Activated CD8-positive, alpha-beta T cell treated with anti-CD3 and anti-CD28 coated beads, Interleukin-2, amount 10 ng/mL, durations not matched to agents 7 days and 5 days (primary cell): ENCODE data around the gene GADD45G. TPM values are rescaled to one million over a fixed set of nuclear protein-coding genes. Genes with fewer than 3 reads are reported as not detected.

Experiments
- ATAC-seq: fragments of 150-1000 bp; cut with Tn5 transposase; one replicate; pipeline ENCODE4 v1.10.0; 2021; ENCODE audit warnings: moderate library complexity
- CTCF ChIA-PET: fragments of 350-600 bp; sonication (Branson Sonifier 250); formaldehyde crosslinking; loops from one replicate; lab custom pipeline; 2021; ENCODE audit warnings: antibody characterized with exemption; lab: Charles Lee
- POLR2A ChIA-PET: fragments of 350-600 bp; sonication (Branson Sonifier 250); formaldehyde crosslinking; loops from one replicate; lab custom pipeline; 2021; ENCODE audit warnings: antibody characterized with exemption; lab: Charles Lee
- DNase-seq: peaks from one replicate; pipeline ENCODE4 v3.0.0-alpha.2; 2020
- H3K27ac Mint-ChIP-seq: one replicate; pipeline ENCODE4 v1.8.0; 2021; ENCODE audit warnings: mild to moderate bottlenecking, mixed read lengths
- H3K27me3 Mint-ChIP-seq: one replicate; pipeline ENCODE4 v1.8.0; 2021; ENCODE audit warnings: low read depth, mixed read lengths
- H3K36me3 Mint-ChIP-seq: one replicate; pipeline ENCODE4 v1.8.0; 2021; ENCODE audit warnings: low read depth, mixed read lengths
- H3K4me1 Mint-ChIP-seq: one replicate; pipeline ENCODE4 v1.8.0; 2021; ENCODE audit warnings: low read depth, mixed read lengths
- H3K4me3 Mint-ChIP-seq: one replicate; pipeline ENCODE4 v1.8.0; 2021; ENCODE audit warnings: mild to moderate bottlenecking, mixed read lengths
- H3K9me3 Mint-ChIP-seq: one replicate; pipeline ENCODE4 v1.8.0; 2022; ENCODE audit warnings: mixed read lengths; ENCODE audit not compliant: insufficient read depth
- total RNA-seq, 2 experiments: library from RNA; stranded (reverse); gene quantifications; one replicate each; pipeline ENCODE4 v1.2.3, GENCODE V29; 2021

Gene GADD45G
- total RNA-seq, 2 experiments from 2014 or later = 7.4 to 7.7 TPM

DNA sequence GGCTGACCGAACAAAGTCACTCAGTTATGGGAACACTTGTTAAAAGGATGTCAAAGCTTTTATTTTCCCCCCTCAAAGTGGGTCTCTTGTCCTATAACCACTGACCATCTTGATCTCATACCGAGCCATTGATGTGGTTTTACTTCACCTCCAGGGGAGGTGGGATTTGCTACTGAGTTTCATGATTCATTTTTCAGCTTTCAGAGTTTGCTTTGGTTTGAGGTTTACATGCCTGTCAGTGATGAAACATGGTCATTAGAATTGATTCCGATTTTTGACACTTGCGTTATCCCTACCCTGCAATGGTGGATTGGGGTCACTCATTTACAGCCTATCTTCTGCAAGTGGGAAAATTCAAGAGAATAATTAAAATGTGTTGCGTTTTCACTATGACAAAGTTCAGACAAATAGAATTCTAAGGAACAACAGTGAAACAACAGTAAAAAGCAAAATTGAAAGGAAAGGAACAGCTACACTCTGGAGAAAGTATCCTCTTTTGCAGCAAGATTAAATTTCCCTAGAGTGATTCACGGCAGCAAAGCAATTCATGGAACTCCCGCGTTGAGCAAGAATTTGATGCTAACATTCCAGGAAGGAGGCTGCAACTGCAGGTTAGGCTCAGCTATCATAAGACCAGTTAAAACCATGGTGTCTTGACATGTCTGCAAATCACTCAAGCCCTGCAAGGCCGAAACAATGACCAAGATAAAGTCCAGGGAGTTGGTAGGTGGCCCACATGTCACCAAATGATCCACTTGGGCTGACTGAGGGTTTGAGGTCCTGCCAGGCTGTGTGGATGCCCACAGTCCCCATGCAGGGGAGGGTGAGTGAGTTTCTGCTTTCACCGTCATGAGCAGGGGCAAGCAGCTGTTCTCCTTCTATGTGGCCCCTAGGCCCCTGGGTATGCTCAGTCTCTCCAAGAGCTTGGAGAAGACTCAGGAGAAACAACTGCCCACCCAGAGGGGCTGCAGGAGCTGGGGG is 9.4 kb downstream of the GADD45G start:
- Mint-ChIP-seq H3K27me3 (peaks cover 19% of the 10 kb centered on the region), H3K4me1 (peaks cover 20% of the 10 kb centered on the region), H3K27ac (no peak overlapping the region), H3K36me3 (no peaks in the 10 kb centered on the region), H3K4me3 (no peak overlapping the region), H3K9me3 (no peaks in the 10 kb centered on the region)
- ChIA-PET CTCF (interaction anchor here (1.1 to 2.6 kb wide), 4 partner anchors 11 to 488 kb away, joined by 3 to 11 read pairs (median 6); no protein-coding TSS in a partner anchor), POLR2A (no interaction called here)
- ATAC-seq = no peak
- no peak for DNase-seq

DNA sequence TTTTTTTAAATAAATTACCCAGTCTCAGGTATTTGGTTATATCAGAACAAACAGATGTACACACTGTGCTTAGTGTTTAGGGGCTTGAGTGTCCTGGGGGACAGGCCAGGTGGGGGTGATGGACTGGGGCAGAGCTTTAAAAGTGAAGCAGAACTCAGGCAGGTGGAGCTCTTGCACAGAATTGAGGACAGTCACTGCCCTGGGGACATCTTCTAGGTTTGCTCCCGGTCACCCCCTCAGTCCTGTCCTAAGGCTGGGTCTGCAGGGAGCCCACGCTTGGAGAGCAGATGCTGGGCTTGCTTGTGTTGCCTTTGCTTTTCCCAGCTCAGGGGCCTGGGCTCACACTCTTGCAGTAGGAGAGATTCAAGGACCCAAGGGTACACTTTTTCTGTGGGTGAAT is 10.8 kb downstream of the GADD45G start:
- Mint-ChIP-seq H3K4me1 (peaks cover 20% of the 10 kb centered on the region), H3K4me3 (no peak overlapping the region), H3K27ac (no peak overlapping the region), H3K9me3 (no peaks in the 10 kb centered on the region), H3K27me3 (peaks cover 12% of the 10 kb centered on the region), H3K36me3 (no peaks in the 10 kb centered on the region)
- ATAC-seq (no peak), DNase-seq (no peak)
- ChIA-PET CTCF (interaction anchor here (0.8 to 2.6 kb wide), 4 partner anchors 13 to 264 kb away, joined by 3 to 11 read pairs (median 6); no protein-coding TSS in a partner anchor), POLR2A (no interaction called here)

GRCh38 chr9:89616411-89616810 is 11.6 kb downstream of the GADD45G start:
- ATAC-seq = no peak
- POLR2A ChIA-PET = no interaction called here

DNA sequence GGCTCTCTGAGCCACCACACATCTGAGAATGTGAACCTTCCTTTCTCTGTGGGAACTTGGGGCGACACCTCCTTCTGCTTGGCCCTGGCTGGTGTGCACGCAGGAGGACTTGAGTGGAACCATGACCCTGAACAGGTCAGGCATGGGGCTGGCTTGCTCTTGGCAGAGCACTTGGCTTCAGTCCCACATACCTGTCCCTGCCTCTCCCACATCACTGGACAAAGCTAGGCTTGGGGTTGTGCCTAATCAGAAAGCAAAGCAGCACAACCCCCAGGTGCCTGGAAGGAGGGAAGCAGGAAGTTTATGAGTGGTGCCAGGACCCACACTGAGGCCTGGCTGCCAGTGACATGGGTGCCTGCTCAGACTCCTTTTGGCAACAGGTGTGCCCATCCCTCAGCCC is 13.2 kb downstream of the GADD45G start:
- no peaks in the 10 kb centered on the region for H3K36me3 Mint-ChIP-seq
- H3K4me1 Mint-ChIP-seq = peaks cover 20% of the 10 kb centered on the region
- no peaks in the 10 kb centered on the region for H3K9me3 Mint-ChIP-seq
- ChIA-PET CTCF (interaction anchor here (0.5 to 1.4 kb wide), 2 partner anchors 20 to 69 kb away, joined by 3 read pairs; no protein-coding TSS in a partner anchor), POLR2A (no interaction called here)
- no peak overlapping the region for H3K27ac Mint-ChIP-seq
- no peak for ATAC-seq
- DNase-seq = no peak
- H3K27me3 Mint-ChIP-seq = no peaks in the 10 kb centered on the region
- no peak overlapping the region for H3K4me3 Mint-ChIP-seq

More at GRCh38 chr9:89616411-89616810, 11.6 kb downstream of the GADD45G start:
- Mint-ChIP-seq H3K4me3 (no peak overlapping the region), H3K27ac (no peak overlapping the region), H3K36me3 (no peaks in the 10 kb centered on the region), H3K27me3 (peaks cover 6% of the 10 kb centered on the region), H3K9me3 (no peaks in the 10 kb centered on the region), H3K4me1 (peaks cover 20% of the 10 kb centered on the region)
- no peak for DNase-seq
- CTCF ChIA-PET = interaction anchor here (1.4 to 2.6 kb wide), 2 partner anchors 13 to 187 kb away, joined by 3 to 9 read pairs; no protein-coding TSS in a partner anchor

DNA sequence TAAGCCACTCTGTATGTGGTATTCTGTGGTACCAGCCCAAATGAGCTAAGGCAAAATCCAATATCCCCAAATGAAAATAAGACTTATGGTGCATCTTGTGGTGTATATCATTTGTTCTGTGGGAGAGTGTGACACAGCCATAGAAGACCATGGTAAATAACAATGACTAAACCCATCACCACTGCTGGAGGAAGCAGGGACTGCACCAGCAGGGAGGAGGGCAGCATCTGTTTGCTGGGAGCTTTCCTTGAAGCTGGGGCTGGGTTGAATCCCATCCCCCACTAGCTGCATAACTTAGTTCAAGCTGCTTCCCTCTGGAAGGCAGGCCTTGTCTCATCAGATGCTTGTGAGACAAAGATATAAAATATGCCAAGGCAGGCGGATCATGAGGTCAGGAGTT is 14.2 kb downstream of the GADD45G start:
- H3K36me3 Mint-ChIP-seq = no peaks in the 10 kb centered on the region
- peaks cover 12% of the 10 kb centered on the region for H3K4me1 Mint-ChIP-seq
- H3K27me3 Mint-ChIP-seq = no peaks in the 10 kb centered on the region
- no peaks in the 10 kb centered on the region for H3K9me3 Mint-ChIP-seq
- CTCF ChIA-PET = interaction anchor here (1.1 to 1.8 kb wide), 4 partner anchors 10 to 58 kb away, joined by 3 to 12 read pairs (median 4); no protein-coding TSS in a partner anchor
- DNase-seq (no peak), ATAC-seq (no peak)
- no peak overlapping the region for H3K4me3 Mint-ChIP-seq
- POLR2A ChIA-PET = no interaction called here
- H3K27ac Mint-ChIP-seq = no peak overlapping the region

DNA sequence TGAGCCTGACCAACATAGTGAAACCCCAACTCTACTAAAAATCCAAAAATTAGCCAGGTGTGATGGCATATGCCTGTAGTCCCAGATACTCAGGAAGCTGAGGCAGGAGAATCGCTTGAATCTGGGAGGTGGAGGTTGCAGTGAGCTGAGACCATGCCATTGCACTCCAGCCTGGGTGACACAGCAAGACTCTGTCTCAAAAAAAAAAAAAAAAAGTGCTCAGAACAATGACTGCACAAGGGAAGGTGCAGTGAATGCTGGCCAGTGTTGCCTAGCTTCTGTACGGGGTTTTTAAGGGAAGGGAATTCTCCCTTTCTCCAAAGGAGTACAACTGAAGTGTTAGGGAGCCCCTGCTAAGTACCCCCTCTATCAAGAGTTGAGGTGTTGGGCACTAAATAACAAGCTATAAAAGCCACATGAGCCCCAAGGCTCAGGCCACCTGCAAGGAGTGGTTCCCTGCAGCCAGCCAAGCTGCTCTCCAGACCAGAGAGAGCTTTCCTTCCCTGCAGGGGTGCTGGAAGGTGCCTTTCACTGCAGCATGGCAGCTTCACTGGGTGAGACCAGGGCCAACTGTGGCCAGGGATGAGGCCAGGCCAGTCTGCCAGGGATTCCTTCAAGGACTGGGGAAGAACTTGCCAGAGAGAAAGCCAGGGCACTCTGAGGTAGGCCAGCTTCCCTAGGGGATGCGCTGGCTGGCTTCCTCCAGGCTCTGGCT is 14.8 kb downstream of the GADD45G start:
- no peak for DNase-seq
- ChIA-PET POLR2A (no interaction called here), CTCF (interaction anchor here (1.1 to 1.8 kb wide), 4 partner anchors 10 to 57 kb away, joined by 3 to 12 read pairs (median 4); no protein-coding TSS in a partner anchor)
- ATAC-seq = no peak
- Mint-ChIP-seq H3K27ac (no peak overlapping the region), H3K4me3 (no peak overlapping the region), H3K36me3 (no peaks in the 10 kb centered on the region), H3K9me3 (no peaks in the 10 kb centered on the region), H3K27me3 (peaks cover 2% of the 10 kb centered on the region), H3K4me1 (peaks cover 6% of the 10 kb centered on the region)

DNA sequence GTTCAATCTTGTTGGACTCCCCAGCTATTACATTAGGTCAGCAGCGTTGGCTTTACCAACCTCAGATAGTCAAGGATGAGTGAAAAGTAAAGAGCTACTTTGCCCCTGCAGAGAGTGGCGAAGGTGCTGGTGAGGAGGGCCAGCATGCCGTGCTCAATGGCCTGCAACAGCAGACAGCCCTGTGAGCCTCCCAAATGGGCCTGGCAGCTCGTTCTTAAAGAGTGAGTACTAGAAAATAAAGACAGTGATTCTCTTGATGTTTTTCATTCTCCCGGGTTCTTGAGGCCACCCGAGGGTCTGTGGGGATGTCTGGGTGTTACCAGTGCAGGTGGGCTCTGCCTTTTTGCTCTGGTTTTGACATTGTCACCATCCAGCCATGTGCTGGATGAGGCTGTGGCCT is 16.2 kb downstream of the GADD45G start:
- Mint-ChIP-seq H3K27me3 (peaks cover 2% of the 10 kb centered on the region), H3K9me3 (no peaks in the 10 kb centered on the region), H3K4me1 (peaks cover 6% of the 10 kb centered on the region), H3K27ac (no peak overlapping the region), H3K4me3 (no peak overlapping the region), H3K36me3 (no peaks in the 10 kb centered on the region)
- DNase-seq = no peak
- POLR2A ChIA-PET = no interaction called here
- CTCF ChIA-PET = interaction anchor here (1.8 kb wide), 1 partner anchor 18 kb away, joined by 12 read pairs; no protein-coding TSS in a partner anchor
- no peak for ATAC-seq

GRCh38 chr9:89621676-89622075 is 16.9 kb downstream of the GADD45G start:
- no peaks in the 10 kb centered on the region for H3K9me3 Mint-ChIP-seq
- POLR2A ChIA-PET = no interaction called here
- no peak for ATAC-seq

GRCh38 chr9:89622933-89623861 is 18.4 kb downstream of the GADD45G start:
- DNase-seq (no peak), ATAC-seq (no peak)
- ChIA-PET POLR2A (no interaction called here), CTCF (interaction anchor here (1.7 kb wide), 2 partner anchors 12 to 25 kb away, joined by 3 to 6 read pairs; no protein-coding TSS in a partner anchor)
- Mint-ChIP-seq H3K27ac (no peak overlapping the region), H3K4me3 (no peak overlapping the region), H3K27me3 (peaks cover 11% of the 10 kb centered on the region), H3K9me3 (no peaks in the 10 kb centered on the region), H3K36me3 (no peaks in the 10 kb centered on the region), H3K4me1 (peaks cover 6% of the 10 kb centered on the region)

More at GRCh38 chr9:89621676-89622075, 16.9 kb downstream of the GADD45G start:
- H3K4me3 Mint-ChIP-seq = no peak overlapping the region
- H3K27me3 Mint-ChIP-seq = peaks cover 4% of the 10 kb centered on the region
- H3K27ac Mint-ChIP-seq = no peak overlapping the region
- DNase-seq = no peak
- H3K36me3 Mint-ChIP-seq = no peaks in the 10 kb centered on the region
- CTCF ChIA-PET = no interaction called here
- H3K4me1 Mint-ChIP-seq = peaks cover 6% of the 10 kb centered on the region

DNA sequence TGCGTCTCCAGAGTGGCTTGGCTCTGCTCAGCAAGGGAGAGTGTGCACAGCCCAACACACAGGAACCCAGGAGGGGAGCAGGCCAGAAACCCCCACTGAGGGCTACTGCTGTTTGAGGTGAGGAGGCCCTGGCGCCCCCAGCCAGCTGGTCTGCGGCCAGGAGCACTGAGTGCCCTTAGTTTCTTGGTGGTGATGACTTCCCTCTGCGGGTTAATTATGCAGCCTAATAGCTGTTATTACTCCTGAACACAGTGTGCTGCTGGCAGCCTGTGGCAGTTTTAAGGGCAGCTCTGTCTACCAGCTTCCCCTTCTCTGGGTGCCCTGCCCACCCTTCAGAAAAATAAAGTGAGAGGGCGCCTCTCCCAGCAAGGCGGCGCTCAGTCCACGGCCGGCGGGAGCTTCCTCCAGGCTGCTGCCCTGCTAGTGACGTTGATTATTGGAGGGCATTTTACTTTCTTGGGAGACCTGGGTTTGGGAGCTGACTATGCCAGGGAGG is 19.2 kb downstream of the GADD45G start:
- ChIA-PET POLR2A (no interaction called here), CTCF (interaction anchor here (1.7 kb wide), 2 partner anchors 11 to 26 kb away, joined by 3 to 6 read pairs; no protein-coding TSS in a partner anchor)
- peaks cover 11% of the 10 kb centered on the region for H3K27me3 Mint-ChIP-seq
- no peaks in the 10 kb centered on the region for H3K9me3 Mint-ChIP-seq
- ATAC-seq = no peak
- peaks cover 2% of the 10 kb centered on the region for H3K4me1 Mint-ChIP-seq
- DNase-seq = no peak
- no peak overlapping the region for H3K4me3 Mint-ChIP-seq
- no peaks in the 10 kb centered on the region for H3K36me3 Mint-ChIP-seq
- no peak overlapping the region for H3K27ac Mint-ChIP-seq
